Bronchial epithelial cell (primary cell): ENCODE results near the gene GZMM. TPM values are rescaled to one million over a fixed set of nuclear protein-coding genes. Genes with fewer than 3 reads are reported as not detected.

ENCODE experiments used
- DNase-seq: peaks from one replicate; pipeline ENCODE4 v3.0.0-alpha.2; 2010; ENCODE audit warnings: low read depth
- FAIRE-seq: peaks from 2 replicates; lab custom pipeline; 2011; peaks lifted over from hg19 to GRCh38; lab: Jason Lieb, UNC
- H3K27me3 ChIP-seq: 2 replicates; pipeline ENCODE4 v1.5.1; 2011; ENCODE audit warnings: low read length; ENCODE audit not compliant: control insufficient read depth, insufficient read depth
- H3K36me3 ChIP-seq: 2 replicates; pipeline ENCODE4 v1.5.1; 2011; ENCODE audit warnings: low read length; ENCODE audit not compliant: control insufficient read depth, insufficient read depth
- H3K4me3 ChIP-seq: 2 replicates; pipeline ENCODE4 v1.5.1; 2011; ENCODE audit warnings: mild to moderate bottlenecking, low read depth, low read length, control low read depth
- CTCF ChIP-seq: IDR thresholded peaks from 2 replicates; pipeline ENCODE4 v1.5.1; 2011; ENCODE audit warnings: mild to moderate bottlenecking, moderate library complexity, low read length, control low read depth, inconsistent platforms; ENCODE audit not compliant: insufficient read depth, severe bottlenecking
- total RNA-seq: library from RNA; depleted of rRNA; stranded (reverse); fragments of >200 nt; gene quantifications from 2 replicates; pipeline ENCODE4 v1.2.1, GENCODE V29; 2014

GZMM gene
- total RNA-seq, 1 donor from 2014 or later: not detected

- peaks cover 8% of the 10 kb centered on the region for H3K27me3 ChIP-seq
- no peak overlapping the region for H3K4me3 ChIP-seq
- H3K36me3 ChIP-seq: no peaks in the 10 kb centered on the region
- FAIRE-seq (no peak), DNase-seq (no peak)
- TF ChIP-seq CTCF: no peak
Observed at GRCh38 chr19:496986-497385, 46.9 kb upstream of the GZMM start.

- no peaks in the 10 kb centered on the region for H3K36me3 ChIP-seq
- TF ChIP-seq CTCF: no peak
- FAIRE-seq (no peak), DNase-seq (no peak)
- peaks cover 8% of the 10 kb centered on the region for H3K27me3 ChIP-seq
- no peak overlapping the region for H3K4me3 ChIP-seq
Observed at GRCh38 chr19:497491-497868, 46.4 kb upstream of the GZMM start.

GRCh38 chr19:497869-498510 is 45.9 kb upstream of the GZMM start:
- FAIRE-seq: no peak
- DNase-seq: no peak
- Histone ChIP-seq H3K4me3 (no peak overlapping the region), H3K27me3 (peaks cover 8% of the 10 kb centered on the region), H3K36me3 (no peaks in the 10 kb centered on the region)
- no peak for TF ChIP-seq CTCF

DNA sequence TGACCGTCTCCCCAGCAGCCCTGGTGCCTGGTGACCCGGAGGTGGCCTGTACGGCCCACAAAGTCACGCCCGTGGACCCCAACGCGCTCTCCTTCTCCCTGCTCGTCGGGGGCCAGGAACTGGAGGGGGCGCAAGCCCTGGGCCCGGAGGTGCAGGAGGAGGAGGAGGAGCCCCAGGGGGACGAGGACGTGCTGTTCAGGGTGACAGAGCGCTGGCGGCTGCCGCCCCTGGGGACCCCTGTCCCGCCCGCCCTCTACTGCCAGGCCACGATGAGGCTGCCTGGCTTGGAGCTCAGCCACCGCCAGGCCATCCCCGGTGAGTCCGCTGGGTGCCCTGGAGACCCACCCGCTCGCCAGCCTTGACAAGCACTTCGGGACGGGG is 45.4 kb upstream of the GZMM start:
- Histone ChIP-seq H3K36me3 (no peaks in the 10 kb centered on the region), H3K27me3 (peaks cover 8% of the 10 kb centered on the region), H3K4me3 (no peak overlapping the region)
- TF ChIP-seq CTCF: no peak
- no peak for FAIRE-seq
- no peak for DNase-seq

DNA sequence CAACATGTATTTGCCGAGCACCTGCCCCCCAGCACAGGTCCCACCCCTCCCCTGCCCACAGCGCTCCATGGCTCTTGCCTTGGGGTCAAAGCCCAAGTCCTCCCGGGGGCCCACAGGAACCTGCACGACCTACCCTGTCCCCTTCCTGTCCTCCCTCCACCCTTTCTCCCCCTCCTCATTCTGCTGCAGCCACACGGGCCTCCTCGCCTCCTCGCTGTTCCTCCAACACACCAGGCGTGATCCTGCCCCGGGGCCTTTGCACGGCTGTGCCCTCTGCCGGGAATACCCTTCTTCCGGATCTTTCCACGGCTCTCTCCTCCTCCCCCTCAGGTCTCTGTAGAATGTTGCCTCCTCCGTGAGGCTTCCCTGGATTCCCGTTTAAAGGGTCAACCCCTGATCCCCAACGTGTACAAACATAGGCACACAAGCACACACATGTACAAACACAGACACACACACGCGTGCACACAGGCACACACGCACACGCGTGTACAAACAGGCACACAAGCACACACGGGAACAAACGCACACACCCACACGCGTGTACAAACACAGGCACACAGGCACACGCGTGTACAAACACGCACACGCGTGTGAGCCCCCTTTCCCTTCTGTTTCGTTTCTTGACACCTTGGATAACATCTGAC is 44.8 kb upstream of the GZMM start:
- FAIRE-seq: peak; percentile 70
- DNase-seq: no peak
- Histone ChIP-seq H3K36me3 (no peaks in the 10 kb centered on the region), H3K27me3 (peaks cover 8% of the 10 kb centered on the region), H3K4me3 (no peak overlapping the region)
- no peak for TF ChIP-seq CTCF
